HG02623 (cell line): Measurements from ENCODE around the gene CACNA2D3.
"Not testable (repeated sequence)": the region's sequence is repeated elsewhere in the genome, so short reads cannot be mapped to it uniquely, and the experiment has no call there.

Experiments used
- ATAC-seq: cut with Tn5 transposase; IDR thresholded peaks from one replicate; pipeline ENCODE4 v1.9.1; 2021; ENCODE audit warnings: moderate library complexity; ENCODE audit not compliant: unreplicated experiment

CACNA2D3 gene

GRCh38 chr3:54437271-54437670, 314.9 kb downstream of the CACNA2D3 start:
- ATAC-seq = no peak

DNA sequence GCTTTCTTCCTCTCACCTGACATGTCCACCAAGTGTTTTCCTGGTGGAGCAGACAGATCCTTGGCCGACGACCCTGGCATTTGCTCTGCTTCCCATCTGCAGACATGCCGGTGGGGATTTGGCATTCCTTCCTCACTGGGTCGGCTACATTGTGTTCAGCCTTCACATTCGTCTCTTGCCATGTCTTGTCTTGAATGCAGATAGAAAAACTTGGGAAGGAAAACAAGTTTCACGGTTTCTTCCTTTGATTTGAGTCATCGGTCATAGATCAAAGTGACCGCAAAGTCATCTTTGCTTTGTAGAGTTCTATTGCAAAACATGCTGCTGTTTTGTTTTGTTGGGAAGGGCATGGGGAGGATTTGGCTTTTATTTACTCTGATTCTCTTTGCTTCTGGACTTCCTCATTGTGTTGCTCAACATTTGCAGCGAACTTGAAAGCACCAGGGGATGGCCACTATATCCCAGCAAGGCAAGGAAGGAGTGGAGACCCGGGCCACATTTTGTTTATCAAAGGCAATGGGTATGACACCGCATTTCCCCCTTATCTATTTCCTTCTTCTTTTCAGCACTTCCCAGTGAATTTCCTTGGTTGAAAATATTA, 321.3 kb downstream of the CACNA2D3 start:
- ATAC-seq = no peak

GRCh38 chr3:54445630-54446029, 323.3 kb downstream of the CACNA2D3 start:
- ATAC-seq = no peak

DNA sequence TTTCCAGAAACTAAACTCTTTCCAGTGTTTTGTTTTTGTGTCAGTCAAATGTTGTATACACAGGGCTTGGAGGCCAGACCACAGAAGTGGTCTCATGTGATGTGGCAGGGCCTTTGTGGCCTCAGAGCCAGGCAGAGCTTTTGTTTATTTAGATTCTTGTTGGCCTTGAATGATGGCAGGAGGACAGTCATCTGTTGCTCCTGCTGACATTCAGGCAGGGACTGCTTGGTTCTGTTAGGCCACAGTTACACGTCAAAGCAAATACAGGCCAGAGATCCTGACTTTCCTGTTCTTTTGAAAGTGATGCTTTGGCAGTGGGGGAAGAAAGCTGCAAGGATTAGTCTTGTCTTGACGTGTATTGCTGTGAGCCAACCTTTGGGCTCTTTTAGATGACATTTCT, 325.1 kb downstream of the CACNA2D3 start:
- no peak for ATAC-seq

GRCh38 chr3:54454806-54455205, 332.5 kb downstream of the CACNA2D3 start:
- no peak for ATAC-seq

DNA sequence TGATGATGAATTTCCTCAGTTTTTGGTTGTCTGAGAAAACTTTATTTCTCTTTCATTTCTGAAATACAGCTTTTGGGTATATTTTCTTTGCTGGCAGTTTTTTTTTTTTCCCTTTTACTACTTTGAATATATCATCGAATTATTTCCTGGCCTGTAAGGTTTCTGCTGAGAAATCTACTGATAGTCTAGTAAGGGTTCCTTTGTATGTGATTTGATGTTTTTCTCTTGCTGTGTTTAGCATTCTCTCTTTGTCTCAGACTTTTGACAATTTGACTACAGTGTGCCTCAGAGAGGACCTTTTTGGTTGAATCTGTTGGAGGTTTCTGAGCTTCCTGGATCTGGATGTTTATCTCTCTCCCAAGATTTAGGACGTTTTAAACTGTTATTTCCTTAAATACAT, 336.0 kb downstream of the CACNA2D3 start:
- no peak for ATAC-seq

DNA sequence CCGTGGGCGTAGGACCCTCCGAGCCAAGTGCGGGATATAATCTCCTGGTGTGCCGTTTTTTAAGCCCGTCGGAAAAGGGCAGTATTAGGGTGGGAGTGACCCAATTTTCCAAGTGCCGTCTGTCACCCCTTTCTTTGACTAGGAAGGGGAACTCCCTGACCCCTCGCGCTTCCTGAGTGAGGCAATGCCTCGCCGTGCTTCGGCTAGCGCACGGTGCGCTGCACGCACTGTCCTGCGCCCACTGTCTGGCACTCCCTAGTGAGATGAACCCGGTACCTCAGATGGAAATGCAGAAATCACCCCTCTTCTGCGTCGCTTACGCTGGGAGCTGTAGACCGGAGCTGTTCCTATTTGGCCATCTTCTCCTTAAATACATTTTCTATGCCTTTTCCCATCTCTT, 342.2 kb downstream of the CACNA2D3 start:
- ATAC-seq = not testable (repeated sequence)

- ATAC-seq = no peak
Measured at GRCh38 chr3:54476891-54477290, 354.5 kb downstream of the CACNA2D3 start.

GRCh38 chr3:54481606-54482365, 359.4 kb downstream of the CACNA2D3 start:
- ATAC-seq = no peak

- ATAC-seq = no peak
Measured at GRCh38 chr3:54484334-54484733, 362.0 kb downstream of the CACNA2D3 start.

DNA sequence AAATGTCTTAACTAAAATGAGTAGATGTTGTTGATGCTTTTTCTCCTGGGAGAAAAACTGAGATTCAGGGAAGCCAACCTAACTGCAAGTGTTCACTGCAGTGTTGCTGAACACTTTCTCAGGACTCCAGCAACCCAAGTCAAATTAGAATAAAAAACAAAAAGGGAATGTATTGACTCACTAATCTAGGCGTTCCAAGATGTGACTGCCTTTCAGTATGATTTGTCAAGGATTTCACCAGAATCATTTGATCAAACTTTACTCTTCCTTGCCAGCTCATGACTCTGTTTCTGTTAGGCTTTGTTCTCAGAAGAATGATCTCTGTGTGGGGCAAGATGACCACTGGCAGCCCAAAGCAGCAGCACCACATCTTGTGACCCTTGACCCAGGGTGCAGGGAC, 364.0 kb downstream of the CACNA2D3 start:
- ATAC-seq = no peak

DNA sequence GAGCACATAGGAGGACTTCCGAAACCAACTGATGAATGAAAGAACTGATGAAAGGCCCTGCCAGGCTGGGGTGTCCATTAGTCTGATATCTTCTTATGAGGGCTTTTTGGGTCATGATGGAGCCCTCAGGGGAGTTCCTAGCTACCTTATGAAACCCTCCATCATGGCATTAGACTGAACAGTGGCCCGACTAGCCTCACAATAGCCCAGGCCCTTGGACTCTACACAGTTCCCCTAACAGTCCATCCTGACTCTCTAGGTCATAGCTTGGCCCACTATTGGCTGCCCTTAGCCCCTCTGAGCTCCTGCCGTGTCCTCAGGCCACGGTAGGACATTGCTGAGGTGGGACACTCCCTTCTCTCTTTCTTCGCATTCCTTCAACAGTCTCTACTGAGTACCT, 365.9 kb downstream of the CACNA2D3 start:
- ATAC-seq = no peak

- no peak for ATAC-seq
Measured at GRCh38 chr3:54494209-54494608, 371.9 kb downstream of the CACNA2D3 start.

DNA sequence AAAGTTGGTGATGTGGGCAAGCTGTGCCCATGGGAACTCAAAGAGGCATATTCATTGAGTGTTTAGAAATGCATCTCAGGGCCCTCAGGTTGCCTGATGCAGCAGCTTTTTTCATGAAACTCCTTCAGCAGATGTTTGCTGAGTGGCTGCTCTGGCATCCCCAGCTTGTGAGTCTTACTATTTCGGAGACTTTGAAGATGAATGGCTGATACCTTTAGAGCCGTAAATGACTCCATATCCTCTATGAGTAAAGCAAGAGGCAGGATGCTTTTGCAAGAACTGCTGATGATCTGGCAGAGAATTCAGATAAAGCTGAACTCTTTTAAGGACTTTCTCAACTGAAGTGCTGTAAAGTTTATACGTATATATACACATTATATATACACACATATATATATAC, 384.3 kb downstream of the CACNA2D3 start:
- no peak for ATAC-seq

- ATAC-seq = no peak
Measured at GRCh38 chr3:54507876-54508460, 385.6 kb downstream of the CACNA2D3 start.

DNA sequence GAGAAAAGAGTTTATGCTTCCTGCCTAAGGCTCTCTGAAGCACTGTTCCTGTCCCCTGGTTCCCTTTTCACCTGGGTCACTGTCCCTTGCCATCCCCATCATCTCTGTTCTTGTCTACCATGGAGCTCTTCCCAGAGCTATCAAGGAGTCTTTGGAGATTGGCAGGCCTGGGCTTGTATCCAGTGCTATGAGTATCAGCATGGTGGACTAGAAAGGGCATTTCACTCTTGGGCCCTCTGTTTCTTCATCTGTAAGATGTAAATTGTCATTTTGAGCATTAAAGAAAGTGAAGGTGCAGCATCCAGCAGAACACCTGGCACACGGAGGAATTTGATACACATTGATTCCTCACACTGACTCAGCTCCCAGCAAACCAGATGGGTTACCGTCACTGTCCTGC, 388.2 kb downstream of the CACNA2D3 start:
- ATAC-seq = no peak

DNA sequence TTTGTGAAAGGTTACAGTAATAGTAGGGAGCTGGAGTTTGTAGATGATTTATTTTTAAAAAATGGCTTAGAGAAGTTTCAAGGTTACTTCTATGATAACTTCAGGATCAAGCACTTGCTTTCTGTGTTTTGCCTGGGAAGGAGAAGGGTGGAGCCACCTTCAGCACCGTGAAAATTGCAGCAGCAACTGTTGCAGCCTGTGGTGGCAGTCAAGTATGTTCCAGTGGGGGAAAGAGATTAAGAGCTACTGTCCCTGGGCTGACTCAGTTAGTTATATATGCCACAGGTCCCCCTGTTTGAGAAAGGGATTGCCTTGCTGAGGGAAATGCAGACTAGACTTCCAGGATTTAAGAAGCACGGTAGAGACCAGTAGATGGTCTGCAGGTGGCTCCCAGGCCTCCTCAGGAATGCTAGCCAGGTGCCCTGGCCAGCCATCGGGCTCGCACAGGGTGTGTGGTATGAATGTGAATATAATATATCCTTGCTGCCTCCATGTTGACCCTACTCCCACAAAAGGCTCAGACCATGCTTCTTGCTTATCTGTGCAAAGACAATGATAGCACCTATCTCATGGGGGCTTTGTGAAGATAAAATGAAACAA, 389.5 kb downstream of the CACNA2D3 start:
- ATAC-seq = no peak

GRCh38 chr3:54514006-54514405, 391.7 kb downstream of the CACNA2D3 start:
- ATAC-seq = no peak

- no peak for ATAC-seq
Measured at GRCh38 chr3:54514416-54514815, 392.1 kb downstream of the CACNA2D3 start.

GRCh38 chr3:54515441-54516213, 393.3 kb downstream of the CACNA2D3 start:
- ATAC-seq = no peak

- no peak for ATAC-seq
Measured at GRCh38 chr3:54517424-54517823, 395.1 kb downstream of the CACNA2D3 start.
